NCI-H226 (cell line): ENCODE results near the gene STIM2.
"Not testable (repeated sequence)": the region's sequence is repeated elsewhere in the genome, so short reads cannot be mapped to it uniquely, and the experiment has no call there.

Source experiments
- DNase-seq: peaks from one replicate; pipeline ENCODE4 v3.0.0-alpha.2; 2015

Gene STIM2

DNA sequence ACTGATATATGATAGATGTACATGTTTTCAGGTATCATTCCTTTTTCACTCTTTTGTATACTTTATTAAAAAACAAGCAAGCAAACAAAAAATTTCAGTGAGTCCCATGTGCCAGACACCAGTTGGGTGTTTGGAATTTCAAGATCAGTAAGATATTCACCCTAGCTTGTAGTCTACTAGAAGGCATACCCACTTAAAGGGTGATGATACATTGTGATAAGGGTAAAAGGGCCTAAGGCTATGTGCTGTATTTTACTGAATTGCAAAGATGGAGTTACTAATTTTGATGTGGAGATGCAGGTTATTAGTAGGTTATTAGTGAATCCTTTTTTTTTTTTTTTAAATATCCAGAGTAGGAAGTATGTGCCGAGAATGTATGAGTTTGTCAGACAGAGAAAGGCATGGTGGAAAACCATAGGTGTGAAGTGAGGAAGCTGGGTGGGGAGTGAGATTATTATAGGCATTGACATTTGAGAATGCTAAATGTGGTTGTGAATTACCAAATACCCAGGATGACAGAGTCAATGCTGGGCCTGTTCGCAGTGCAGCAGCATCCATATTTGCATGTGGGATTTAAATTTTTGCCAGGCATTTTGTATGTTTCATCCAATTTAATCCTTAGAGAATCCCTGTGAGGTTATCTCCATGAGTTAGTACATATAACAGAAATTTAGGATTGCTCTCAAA lies 10.1 kb downstream of the STIM2 start:
- DNase-seq, result no peak

DNA sequence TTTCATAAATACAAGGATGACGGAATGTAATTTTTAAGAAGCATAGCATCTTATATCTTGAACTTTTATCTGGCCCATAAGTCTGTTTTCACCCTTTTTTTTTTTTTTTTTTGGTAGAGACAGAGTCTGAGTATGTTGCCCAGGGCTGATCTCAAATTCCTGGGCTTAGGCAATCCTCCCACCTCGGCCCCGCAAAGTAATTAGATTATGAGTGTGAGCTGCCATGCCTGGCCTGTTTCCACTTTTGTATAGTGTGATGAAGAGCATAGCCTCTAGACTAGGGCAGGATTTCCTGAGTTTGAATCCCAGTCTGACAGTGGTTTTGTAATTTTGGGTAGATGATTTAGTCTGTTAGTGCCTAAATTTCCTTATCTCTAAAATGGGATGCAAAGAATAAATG lies 11.0 kb downstream of the STIM2 start:
- DNase-seq, result peak; percentile 81

DNA sequence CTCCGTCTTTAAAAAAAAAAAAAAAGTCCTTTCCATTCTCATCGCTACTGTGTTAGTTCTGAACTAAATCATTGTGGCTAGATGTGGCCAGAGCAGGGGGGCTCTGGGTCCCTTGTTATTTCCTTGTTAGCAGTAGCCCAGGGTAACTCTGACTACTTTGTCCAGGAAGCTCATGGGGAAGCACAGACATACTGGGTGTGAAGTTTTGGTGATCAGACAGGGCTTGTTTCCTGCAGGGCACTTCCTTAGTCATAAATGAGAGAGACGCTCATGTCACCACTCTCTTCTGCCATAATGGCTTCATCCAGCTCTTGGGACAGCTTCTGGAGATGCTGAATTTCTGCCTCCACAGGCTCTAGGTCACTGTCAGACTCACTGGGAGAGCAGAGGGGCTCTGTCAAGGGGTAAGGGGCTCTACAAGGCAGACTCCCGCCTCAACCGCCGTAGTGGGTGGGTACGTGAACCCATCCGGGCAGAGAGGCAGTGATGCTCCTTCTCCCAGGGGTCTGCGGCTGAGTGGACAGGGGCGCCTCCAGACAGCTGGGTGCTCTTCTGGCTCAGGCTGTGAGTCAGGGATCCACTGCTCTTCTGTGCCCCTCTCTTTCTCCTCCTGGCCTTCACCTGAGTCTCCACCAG lies 12.9 kb downstream of the STIM2 start:
- no peak for DNase-seq

- no peak for DNase-seq
Measured at GRCh38 chr4:26874110-26874509, 13.5 kb downstream of the STIM2 start.

DNA sequence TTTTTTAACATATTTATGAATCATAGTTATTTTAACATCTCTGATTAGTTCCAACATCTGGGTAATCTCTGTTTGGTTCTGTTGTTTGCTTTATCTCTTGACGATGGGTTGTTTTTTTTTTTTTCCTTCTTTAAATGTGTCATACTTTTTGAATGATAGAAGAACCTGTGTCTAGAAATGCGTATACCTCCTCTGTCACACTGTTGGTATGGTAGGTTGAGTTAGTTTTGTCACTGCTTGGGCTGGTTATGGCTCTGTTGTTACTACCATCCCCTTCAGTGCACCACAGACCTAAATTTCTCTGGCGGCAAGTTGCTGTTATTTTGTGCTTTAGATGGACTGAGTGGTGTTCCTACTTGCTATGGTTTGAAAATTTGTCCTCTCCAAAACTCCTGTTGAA lies 16.8 kb downstream of the STIM2 start:
- DNase-seq, result no peak

- DNase-seq, result no peak
Measured at GRCh38 chr4:26877961-26878360, 17.3 kb downstream of the STIM2 start.

GRCh38 chr4:26878794-26879391 lies 18.3 kb downstream of the STIM2 start:
- DNase-seq, result no peak

- no peak for DNase-seq
Measured at GRCh38 chr4:26879805-26880204, 19.2 kb downstream of the STIM2 start.

DNA sequence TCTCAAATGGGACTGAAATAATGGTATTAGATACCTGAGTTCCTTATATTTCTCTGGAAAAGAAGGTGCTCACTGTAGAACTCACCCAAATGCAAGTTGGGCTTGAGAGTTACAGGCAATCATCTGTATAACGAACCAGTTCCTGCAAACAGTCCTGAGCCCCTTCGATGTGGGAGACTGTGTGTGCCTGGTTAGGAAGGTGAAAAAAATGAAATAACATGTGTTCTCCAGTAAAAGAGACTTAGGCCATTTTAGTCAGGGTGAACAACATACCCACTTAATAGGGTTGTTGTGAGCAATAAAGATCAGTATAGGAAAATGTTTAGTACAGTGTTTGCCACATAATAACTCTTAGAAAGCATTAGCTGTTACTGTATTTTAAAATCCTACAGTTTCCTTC lies 23.4 kb downstream of the STIM2 start:
- no peak for DNase-seq

GRCh38 chr4:26884486-26884988 lies 23.9 kb downstream of the STIM2 start:
- DNase-seq, result no peak

GRCh38 chr4:26885912-26886274 lies 25.3 kb downstream of the STIM2 start:
- no peak for DNase-seq

- DNase-seq, result no peak
Measured at GRCh38 chr4:26887143-26887542, 26.5 kb downstream of the STIM2 start.

DNA sequence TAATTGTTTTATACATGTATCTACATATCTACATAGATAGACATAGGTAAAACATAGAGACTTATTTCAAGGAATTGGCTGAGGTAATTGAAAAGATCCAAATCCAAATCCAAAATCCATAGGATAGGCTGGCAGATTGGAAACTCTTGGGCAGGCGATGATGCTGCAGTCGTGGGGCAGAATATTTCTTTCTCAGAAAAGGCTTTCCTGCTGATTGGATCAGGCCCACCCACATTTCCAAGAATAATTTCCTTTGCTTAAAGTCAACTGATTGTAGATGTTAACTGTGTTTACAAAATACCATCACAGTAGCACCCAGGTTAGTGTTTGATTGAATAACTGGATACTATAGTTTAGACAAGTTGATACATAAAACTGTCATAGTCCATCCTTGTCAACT lies 27.2 kb downstream of the STIM2 start:
- DNase-seq, result no peak

- no peak for DNase-seq
Measured at GRCh38 chr4:26889356-26889755, 28.7 kb downstream of the STIM2 start.

- DNase-seq, result no peak
Measured at GRCh38 chr4:26891054-26891453, 30.4 kb downstream of the STIM2 start.

GRCh38 chr4:26891867-26892266 lies 31.2 kb downstream of the STIM2 start:
- DNase-seq, result no peak

DNA sequence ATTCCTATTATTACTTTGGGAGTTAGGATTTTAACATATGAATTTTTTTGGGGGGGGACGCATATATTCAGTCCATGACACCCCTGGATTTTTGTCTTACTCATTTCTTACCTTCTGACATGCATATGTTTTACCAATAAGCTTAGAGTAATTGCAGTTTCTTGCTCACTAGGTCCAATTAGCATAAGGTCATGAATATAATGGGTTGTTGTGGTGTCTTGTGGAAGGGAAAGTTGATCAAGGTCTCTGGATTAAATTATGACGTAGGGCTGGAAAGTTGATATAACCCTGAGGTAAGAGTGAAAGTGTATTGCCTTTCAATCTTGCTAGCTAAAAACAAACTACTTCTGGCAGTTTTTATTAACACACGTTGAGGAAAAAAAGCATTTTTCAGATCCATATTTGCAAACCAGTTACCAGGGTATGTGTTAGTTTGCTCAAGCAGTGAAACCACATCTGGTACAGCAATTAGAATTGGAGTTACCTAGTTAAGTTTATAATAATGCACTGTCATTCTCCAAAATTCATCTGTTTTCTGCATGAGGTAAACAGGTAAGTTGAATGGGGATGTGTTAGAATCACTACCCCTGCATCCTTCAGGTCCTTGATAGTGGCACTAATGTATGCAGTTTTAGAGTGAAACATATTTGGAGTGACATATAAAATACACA lies 32.0 kb downstream of the STIM2 start:
- DNase-seq, result no peak

DNA sequence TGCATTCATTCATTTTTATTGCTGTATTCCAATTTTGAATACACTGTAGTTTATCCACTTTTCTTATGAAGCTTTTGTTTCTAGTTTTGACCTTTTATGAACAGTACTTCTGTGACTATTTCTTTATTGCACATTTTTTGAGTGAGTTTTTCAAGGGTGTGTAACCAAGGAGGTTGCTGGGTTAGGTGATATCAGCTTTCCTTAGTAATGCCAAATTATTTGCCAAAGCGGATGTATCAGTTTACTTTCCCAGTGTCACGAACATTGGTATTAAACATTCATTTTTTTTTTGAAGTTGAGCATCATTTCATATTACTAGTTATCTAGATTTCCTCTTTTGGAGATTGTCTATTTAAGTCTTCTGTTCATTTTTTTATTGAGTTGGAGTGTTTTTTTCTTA lies 32.9 kb downstream of the STIM2 start:
- no peak for DNase-seq

GRCh38 chr4:26894881-26895280 lies 34.2 kb downstream of the STIM2 start:
- DNase-seq, result not testable (repeated sequence)

GRCh38 chr4:26896636-26897035 lies 36.0 kb downstream of the STIM2 start:
- DNase-seq, result peak; percentile 15

- no peak for DNase-seq
Measured at GRCh38 chr4:26899991-26900390, 39.4 kb downstream of the STIM2 start.

- no peak for DNase-seq
Measured at GRCh38 chr4:26900765-26901164, 40.1 kb downstream of the STIM2 start.

DNA sequence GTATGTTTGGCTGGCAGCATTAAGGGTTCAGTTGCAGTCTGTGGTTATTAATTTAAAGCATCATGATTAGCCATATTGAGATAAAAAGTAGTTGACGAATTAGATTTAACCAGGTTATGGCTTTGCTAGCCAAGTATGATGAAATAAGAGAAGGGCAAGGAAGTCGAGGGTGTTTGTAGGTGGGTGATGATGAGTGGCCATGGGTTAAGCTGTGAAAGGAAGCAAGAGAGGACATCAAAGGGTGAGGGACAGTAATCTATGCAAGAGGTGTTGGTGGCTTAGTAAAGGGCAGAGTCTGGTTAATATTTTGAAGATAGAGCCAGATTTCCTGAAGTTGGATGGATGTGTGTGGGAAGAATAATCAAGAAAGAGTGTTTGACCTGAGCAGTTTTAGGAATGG lies 44.5 kb downstream of the STIM2 start:
- DNase-seq, result no peak
